Peyer's patch (tissue), 4 donors: Measurements from ENCODE around the gene PRDX2.

Experiments used
- CTCF ChIP-seq, 6 experiments: fragments of 450-650 bp in 4 of 6; fragments of 200-600 bp in 2 of 6; sonication (generic) in 1 of 6; IDR thresholded peaks; one replicate each; pipeline ENCODE4 v1.5.1; 2017 to 2019; ENCODE audit warnings: antibody characterized with exemption in 6 of 6, mild to moderate bottlenecking in 3 of 6, moderate library complexity in 1 of 6
- POLR2A ChIP-seq, 2 donors: fragments of 450-650 bp; IDR thresholded peaks; one replicate each; pipeline ENCODE4 v1.5.1; 2017; ENCODE audit warnings: antibody characterized with exemption in 2 of 2, mild to moderate bottlenecking in 2 of 2, moderate library complexity in 2 of 2

DNA sequence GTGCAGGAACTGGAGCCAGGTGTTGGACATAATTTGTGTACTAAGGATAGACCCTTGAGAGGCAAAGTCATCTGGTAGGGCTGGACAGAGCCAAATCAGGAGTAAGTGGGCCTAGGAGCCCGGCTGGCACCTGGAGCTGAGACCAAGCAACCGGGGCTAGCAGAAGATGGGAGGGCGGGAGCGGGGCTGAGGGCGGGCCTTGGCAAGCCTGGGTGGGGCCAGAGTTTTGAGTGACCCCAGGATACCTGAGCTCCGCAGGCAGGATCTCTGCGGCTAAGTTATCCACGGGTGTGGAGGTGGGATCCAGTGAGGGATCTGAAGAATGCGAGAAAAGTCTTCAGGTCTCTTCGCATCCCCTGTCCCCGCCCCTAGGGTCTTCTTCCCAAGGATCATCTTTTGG, 34.5 kb downstream of the PRDX2 start:
- no peak for TF ChIP-seq CTCF (IDR thresholded peaks at IDR 0.05)
- TF ChIP-seq POLR2A (IDR thresholded peaks at IDR 0.05): no peak
